DMS53 treated with DMSO at 0.1 percent for 48 hours (cell line): Measurements from ENCODE around the gene FN3K.

Source experiments
- DNase-seq: peaks from one replicate; lab custom pipeline; 2025; ENCODE audit not compliant: unreplicated experiment; lab: John Stamatoyannopoulos, UW

The FN3K gene

GRCh38 chr17:82703036-82703745 is 32.2 kb upstream of the FN3K start:
- DNase-seq, result no peak

- DNase-seq, result no peak
Measured at GRCh38 chr17:82703935-82704865, 31.2 kb upstream of the FN3K start.

GRCh38 chr17:82704886-82705285 is 30.5 kb upstream of the FN3K start:
- DNase-seq, result no peak

GRCh38 chr17:82705756-82706155 is 29.7 kb upstream of the FN3K start:
- DNase-seq, result no peak

GRCh38 chr17:82709024-82709675 is 26.3 kb upstream of the FN3K start:
- no peak for DNase-seq

- DNase-seq, result no peak
Measured at GRCh38 chr17:82709676-82710498, 25.5 kb upstream of the FN3K start.

- DNase-seq, result no peak
Measured at GRCh38 chr17:82710499-82711232, 24.7 kb upstream of the FN3K start.

GRCh38 chr17:82713071-82713723 is 22.2 kb upstream of the FN3K start:
- DNase-seq, result no peak

GRCh38 chr17:82716203-82717010 is 19.0 kb upstream of the FN3K start, which contains the start of gene FN3KRP:
TSS of gene FN3KRP (plus strand) at chr17:82716706. CDS start at chr17:82716756, 50 bp downstream.
- peak; percentile 80 for DNase-seq

GRCh38 chr17:82718986-82719685 is 16.3 kb upstream of the FN3K start:
- peak; percentile 23 for DNase-seq

GRCh38 chr17:82720204-82720603 is 15.2 kb upstream of the FN3K start:
- DNase-seq, result no peak

GRCh38 chr17:82722341-82723013 is 12.9 kb upstream of the FN3K start:
- no peak for DNase-seq

- no peak for DNase-seq
Measured at GRCh38 chr17:82723169-82723807, 12.1 kb upstream of the FN3K start.

GRCh38 chr17:82726427-82726826 is 9.0 kb upstream of the FN3K start:
- no peak for DNase-seq

GRCh38 chr17:82729479-82730260 is 5.7 kb upstream of the FN3K start:
- no peak for DNase-seq

GRCh38 chr17:82732118-82732743 is 3.2 kb upstream of the FN3K start:
- DNase-seq, result no peak
